ENCODE results near the gene SOX8. TPM values are rescaled to one million over a fixed set of nuclear protein-coding genes. Genes with fewer than 3 reads are reported as not detected.

Gene SOX8
- total and polyA plus RNA-seq, 10 of the 15 experiments (the other 5 are each of a cell fraction or from before 2014, with no cell fraction given): not detected

DNA sequence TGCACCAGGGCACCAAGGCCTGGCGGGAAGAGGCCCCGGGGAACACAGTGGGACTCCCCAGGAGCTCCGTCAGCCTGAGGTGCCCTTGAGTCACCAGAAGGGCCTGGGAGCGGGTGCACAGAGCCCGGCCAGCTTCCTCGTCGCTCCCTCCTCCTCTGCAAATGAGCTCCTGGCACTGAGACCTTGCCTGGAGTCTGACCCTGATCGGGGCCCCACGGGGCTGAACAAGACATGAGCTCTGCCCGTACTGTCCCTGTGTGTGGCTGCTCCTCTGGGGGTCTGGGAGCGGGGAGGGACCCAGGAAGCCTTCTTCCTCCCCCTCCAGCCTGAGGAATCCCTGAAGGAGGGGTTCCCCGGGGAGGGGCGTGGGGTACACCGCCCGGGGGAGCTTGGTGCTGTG lies 54.6 kb downstream of the SOX8 start:
- no peak overlapping the region for H3K9ac ChIP-seq (ENCODE audit: control insufficient read depth, insufficient read depth, low read length)
- no peak for DNase-seq (ENCODE audit: low read depth, low spot score)
- no peaks in the 10 kb centered on the region for H3K27me3 ChIP-seq (replicated peaks in 1 of 2; ENCODE audit: control insufficient read depth in 2 of 2, insufficient read depth in 2 of 2, low read length in 1 of 2)
- H3K4me1 ChIP-seq (ENCODE audit: control insufficient read depth, insufficient read depth, low read length): no peaks in the 10 kb centered on the region
- no peaks in the 10 kb centered on the region; the same call in 2 of the 3 replicates for H3K9me3 ChIP-seq (replicated peaks; ENCODE audit: control insufficient read depth, insufficient read depth, low read length)
- no peak overlapping the region for H3K27ac ChIP-seq (ENCODE audit: control insufficient read depth, insufficient read depth)
- no peaks in the 10 kb centered on the region for H3K36me3 ChIP-seq (ENCODE audit: control insufficient read depth in 2 of 2, insufficient read depth in 2 of 2, low read length in 1 of 2)
- no peaks in the 10 kb centered on the region for H4K20me1 ChIP-seq (ENCODE audit: control insufficient read depth, insufficient read depth)
- 2% methylated on average over 12 of the region's 15 CpGs for WGBS (ENCODE audit: insufficient coverage, insufficient replicate concordance, low lambda C conversion rate, missing lambda C conversion rate)
- RAD21 ChIA-PET (ENCODE audit: unreplicated experiment): no interaction called here
- no peak for TF ChIP-seq SKIL (IDR thresholded peaks at IDR 0.05; ENCODE audit: low read depth, poor library complexity, severe bottlenecking)
- no peak for TF ChIP-seq DPF2 (IDR thresholded peaks at IDR 0.05)
- no peak for TF ChIP-seq BRCA1 (IDR thresholded peaks at IDR 0.05; ENCODE audit: low read depth, low read length)
- TF ChIP-seq MYB (IDR thresholded peaks at IDR 0.05; ENCODE audit: borderline replicate concordance, low read depth, low read length): no peak
- no peak for TF ChIP-seq FOXM1 (IDR thresholded peaks at IDR 0.05; ENCODE audit: low read depth, low read length)
- TF ChIP-seq WRNIP1 (IDR thresholded peaks at IDR 0.05; ENCODE audit: borderline replicate concordance, low read depth, low read length): no peak
- TF ChIP-seq BCL3 (IDR thresholded peaks at IDR 0.05; ENCODE audit: borderline replicate concordance, insufficient read depth, low read depth, low read length, poor library complexity, severe bottlenecking): no peak
- TF ChIP-seq E2F8 (IDR thresholded peaks at IDR 0.05; ENCODE audit: low read depth, partially characterized antibody): no peak
- TF ChIP-seq HDAC6 (IDR thresholded peaks at IDR 0.05; ENCODE audit: unreplicated experiment): no peak
- TF ChIP-seq FOXK2 (IDR thresholded peaks at IDR 0.05): no peak
- no peak for TF ChIP-seq TCF12 (IDR thresholded peaks at IDR 0.05; ENCODE audit: low read depth, low read length)
- TF ChIP-seq KAT2A (conservative IDR thresholded peaks at IDR 0.05; ENCODE audit: control insufficient read depth, low read depth, low read length): no peak
- TF ChIP-seq POU2F2 (IDR thresholded peaks at IDR 0.05; ENCODE audit: borderline replicate concordance, low read depth, low read length): no peak
- no peak for FAIRE-seq
- SMC1A ChIA-PET (ENCODE audit: uncharacterized antibody, unreplicated experiment): no interaction called here
- H3K79me2 ChIP-seq (ENCODE audit: control insufficient read depth, insufficient read depth, low read length): no peaks in the 10 kb centered on the region
- intact Hi-C loops (cut with micrococcal nuclease; ENCODE audit: unreplicated experiment): no loop called here
- no peak overlapping the region for H3K4me2 ChIP-seq (ENCODE audit: control insufficient read depth, insufficient read depth)
- no TSS peak for BruUV-seq (replicated peaks)
- CTCF ChIA-PET: no interaction called here
- ATAC-seq: no peak
- in situ Hi-C loops (cut with MboI): no loop called here
- POLR2A ChIA-PET: no interaction called here
- no peak overlapping the region for H3K4me3 ChIP-seq
- no peak overlapping the region for H2AFZ ChIP-seq (ENCODE audit: control insufficient read depth, low read depth, low read length)

Data from GM12878 (cell line).